OCI-LY7 (cell line): ENCODE results near the gene NCKAP5L.

Source experiments
- CTCF ChIP-seq: fragments of 200-600 bp; sonication (generic); conservative IDR thresholded peaks from 2 replicates; pipeline ENCODE4 v1.5.1; 2014; ENCODE audit warnings: mild to moderate bottlenecking, antibody characterized with exemption, low read length, moderate library complexity, mixed read lengths
- EZH2phosphoT487 ChIP-seq: fragments of 200-600 bp; sonication (generic); IDR thresholded peaks from 2 replicates; pipeline ENCODE4 v1.6.1; 2018; ENCODE audit warnings: low read depth, borderline replicate concordance, mild to moderate bottlenecking, mixed run types, antibody characterized with exemption, low read length, moderate library complexity, mixed read lengths

GRCh38 chr12:49748306-49748705 lies 79.9 kb downstream of the NCKAP5L start:
- TF ChIP-seq CTCF (no peak), EZH2phosphoT487 (no peak)
